ENCODE results near the gene CCL21. TPM values are rescaled to one million over a fixed set of nuclear protein-coding genes. Genes with fewer than 3 reads are reported as not detected.
"Not testable (repeated sequence)": the region's sequence is repeated elsewhere in the genome, so short reads cannot be mapped to it uniquely, and the experiment has no call there.

CCL21 gene
- total and polyA plus RNA-seq, 2 of the 8 experiments (the other 6 are each of a cell fraction or from before 2014, with no cell fraction given): not detected

GRCh38 chr9:34750320-34750719 lies 40.4 kb upstream of the CCL21 start:
- H2AK5ac ChIP-seq (ENCODE audit: low read depth, low read length); H3K4me3 ChIP-seq (ENCODE audit: extremely low read depth in 1 of 4, insufficient read depth in 2 of 4, low read depth in 3 of 4, low read length in 4 of 4); H3K79me2 ChIP-seq (ENCODE audit: control insufficient read depth in 1 of 2, insufficient read depth in 2 of 2, low read length in 2 of 2); H3K4me2 ChIP-seq (ENCODE audit: insufficient read depth in 1 of 2, low read depth in 2 of 2, low read length in 2 of 2); H2BK12ac ChIP-seq (ENCODE audit: low read depth, low read length); H3K9ac ChIP-seq (replicated peaks in 1 of 4; ENCODE audit: extremely low read depth in 1 of 4, low read depth in 3 of 4, low read length in 3 of 4); H3K23me2 ChIP-seq (ENCODE audit: low read depth, low read length); H4K91ac ChIP-seq (replicated peaks; ENCODE audit: insufficient read length, low read length); H4K8ac ChIP-seq (ENCODE audit: extremely low read depth, insufficient read depth, low read length); H3K18ac ChIP-seq (ENCODE audit: extremely low read depth, low read length); POLR2A ChIA-PET (ENCODE audit: partially characterized antibody); DNase-seq (ENCODE audit: low read depth in 1 of 2, low spot score in 2 of 2); H2BK5ac ChIP-seq (ENCODE audit: low read depth, low read length); H4K5ac ChIP-seq (ENCODE audit: insufficient read length, low read depth, low read length); H4K20me1 ChIP-seq (replicated peaks in 1 of 2; ENCODE audit: control insufficient read depth in 1 of 2, insufficient read depth in 2 of 2, low read length in 2 of 2); H3K27me3 ChIP-seq (replicated peaks in 1 of 4; ENCODE audit: control insufficient read depth in 3 of 4, extremely low read depth in 1 of 4, insufficient read depth in 3 of 4, low read length in 3 of 4); FAIRE-seq; H2AFZ ChIP-seq (ENCODE audit: low read length); H3K27ac ChIP-seq (ENCODE audit: low read depth, low read length); H2BK20ac ChIP-seq (ENCODE audit: low read length); H3K36me3 ChIP-seq (ENCODE audit: control insufficient read depth in 2 of 4, insufficient read depth in 4 of 4, low read length in 3 of 4); H3K79me1 ChIP-seq (ENCODE audit: low read depth, low read length); H3K4me1 ChIP-seq (replicated peaks in 1 of 4; ENCODE audit: control insufficient read depth in 3 of 4, insufficient read depth in 4 of 4, low read length in 3 of 4); H3K4ac ChIP-seq (replicated peaks; ENCODE audit: insufficient read length, low read depth, low read length); H3K23ac ChIP-seq (ENCODE audit: insufficient read length); H2BK15ac ChIP-seq (ENCODE audit: low read length); H2BK120ac ChIP-seq (replicated peaks; ENCODE audit: low read depth, low read length); H3K9me3 ChIP-seq (ENCODE audit: insufficient read depth in 2 of 2, low read depth in 1 of 2, low read length in 1 of 2); H3K56ac ChIP-seq (replicated peaks; ENCODE audit: insufficient read length, low read depth, low read length); H3K14ac ChIP-seq (ENCODE audit: insufficient read length): not testable (repeated sequence)
- CTCF ChIA-PET (ENCODE audit: partially characterized antibody): interaction anchor here (0.6 kb wide), 1 partner anchor 160 kb away, joined by 3 read pairs; no protein-coding TSS in a partner anchor
- WGBS, 2 experiments (ENCODE audit: extremely low coverage in 1 of 2, insufficient coverage in 1 of 2, insufficient read length in 1 of 2, insufficient replicate concordance in 2 of 2, low coverage in 1 of 2, low lambda C conversion rate in 2 of 2, missing lambda C conversion rate in 1 of 2): 73% methylated on average over 2 of the region's 2 CpGs; no CpG with 5 or more reads in 1 of the 2 experiments

Data from H1 (cell line).